ENCODE data around the gene DOCK10.

DOCK10 gene

GRCh38 chr2:225008935-225009334 lies 33.3 kb downstream of the DOCK10 start:
- Histone ChIP-seq H3K4me2 (ENCODE audit: low read length) (no peak overlapping the region), H3K9me3 (replicated peaks; ENCODE audit: low read length) (no peaks in the 10 kb centered on the region), H3K4me3 (ENCODE audit: low read length) (no peak overlapping the region), H3K9ac (ENCODE audit: low read depth, low read length) (no peak overlapping the region), H3K27me3 (ENCODE audit: control insufficient read depth, insufficient read depth, low read length) (no peaks in the 10 kb centered on the region), H3K36me3 (ENCODE audit: insufficient read depth, low read length) (no peaks in the 10 kb centered on the region), H3K4me1 (ENCODE audit: control insufficient read depth, insufficient read depth, low read length) (peaks cover 54% of the 10 kb centered on the region)

GRCh38 chr2:225008179-225008856 lies 34.0 kb downstream of the DOCK10 start:
- H3K27me3 ChIP-seq (ENCODE audit: control insufficient read depth, insufficient read depth, low read length), result no peaks in the 10 kb centered on the region
- no peak overlapping the region for H3K4me2 ChIP-seq (ENCODE audit: low read length)
- H3K36me3 ChIP-seq (ENCODE audit: insufficient read depth, low read length), result no peaks in the 10 kb centered on the region
- peaks cover 51% of the 10 kb centered on the region for H3K4me1 ChIP-seq (ENCODE audit: control insufficient read depth, insufficient read depth, low read length)
- no peak overlapping the region for H3K4me3 ChIP-seq (ENCODE audit: low read length)
- H3K9ac ChIP-seq (ENCODE audit: low read depth, low read length), result no peak overlapping the region
- no peaks in the 10 kb centered on the region for H3K9me3 ChIP-seq (replicated peaks; ENCODE audit: low read length)

- H3K9me3 ChIP-seq (replicated peaks; ENCODE audit: low read length), result no peaks in the 10 kb centered on the region
- no peaks in the 10 kb centered on the region for H3K27me3 ChIP-seq (ENCODE audit: control insufficient read depth, insufficient read depth, low read length)
- H3K4me2 ChIP-seq (ENCODE audit: low read length), result no peak overlapping the region
- peaks cover 46% of the 10 kb centered on the region for H3K4me1 ChIP-seq (ENCODE audit: control insufficient read depth, insufficient read depth, low read length)
- H3K36me3 ChIP-seq (ENCODE audit: insufficient read depth, low read length), result no peaks in the 10 kb centered on the region
- H3K4me3 ChIP-seq (ENCODE audit: low read length), result no peak overlapping the region
- H3K9ac ChIP-seq (ENCODE audit: low read depth, low read length), result no peak overlapping the region
Measured at GRCh38 chr2:225006730-225007129, 35.5 kb downstream of the DOCK10 start.

GRCh38 chr2:225004597-225004996 lies 37.7 kb downstream of the DOCK10 start:
- no peak overlapping the region for H3K4me3 ChIP-seq (ENCODE audit: low read length)
- H3K9me3 ChIP-seq (replicated peaks; ENCODE audit: low read length), result no peaks in the 10 kb centered on the region
- no peaks in the 10 kb centered on the region for H3K36me3 ChIP-seq (ENCODE audit: insufficient read depth, low read length)
- peaks cover 28% of the 10 kb centered on the region for H3K4me1 ChIP-seq (ENCODE audit: control insufficient read depth, insufficient read depth, low read length)
- H3K9ac ChIP-seq (ENCODE audit: low read depth, low read length), result no peak overlapping the region
- no peaks in the 10 kb centered on the region for H3K27me3 ChIP-seq (ENCODE audit: control insufficient read depth, insufficient read depth, low read length)
- H3K4me2 ChIP-seq (ENCODE audit: low read length), result no peak overlapping the region

- H3K4me3 ChIP-seq (ENCODE audit: low read length), result no peak overlapping the region
- H3K9ac ChIP-seq (ENCODE audit: low read depth, low read length), result no peak overlapping the region
- no peak overlapping the region for H3K4me2 ChIP-seq (ENCODE audit: low read length)
- H3K36me3 ChIP-seq (ENCODE audit: insufficient read depth, low read length), result no peaks in the 10 kb centered on the region
- H3K4me1 ChIP-seq (ENCODE audit: control insufficient read depth, insufficient read depth, low read length), result peaks cover 33% of the 10 kb centered on the region
- no peaks in the 10 kb centered on the region for H3K9me3 ChIP-seq (replicated peaks; ENCODE audit: low read length)
- no peaks in the 10 kb centered on the region for H3K27me3 ChIP-seq (ENCODE audit: control insufficient read depth, insufficient read depth, low read length)
Measured at GRCh38 chr2:225002656-225003045, 39.6 kb downstream of the DOCK10 start.

DNA sequence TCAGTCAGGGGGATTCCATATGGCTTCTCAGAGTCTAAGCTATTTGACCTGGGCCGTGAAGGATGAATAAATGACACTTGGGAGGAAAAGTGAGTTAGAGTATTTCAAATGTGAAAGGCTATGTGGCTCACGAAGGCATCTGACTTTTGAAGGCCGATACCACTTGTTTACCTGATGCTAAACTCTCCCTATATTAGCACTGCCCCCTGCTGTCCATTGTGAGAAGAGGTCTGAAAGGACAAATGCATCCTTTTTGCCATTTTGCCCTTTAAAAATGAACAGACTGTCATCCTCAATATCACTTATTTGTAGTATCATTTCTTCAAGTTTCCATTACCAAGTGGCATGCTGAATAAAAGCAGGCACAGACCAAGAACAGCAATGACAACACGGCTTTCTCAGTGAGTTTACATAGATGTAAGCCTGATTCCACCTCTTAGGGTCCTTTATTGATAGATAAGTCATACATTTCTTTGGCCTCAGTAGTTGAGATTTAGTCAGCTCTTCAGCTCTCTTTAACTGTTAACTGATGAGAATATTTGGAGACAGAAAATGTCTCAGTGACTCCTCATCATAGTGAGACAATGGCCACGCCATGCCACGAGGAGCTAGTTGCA lies 40.1 kb downstream of the DOCK10 start:
- Histone ChIP-seq H3K4me3 (ENCODE audit: low read length) (no peak overlapping the region), H3K9me3 (replicated peaks; ENCODE audit: low read length) (no peaks in the 10 kb centered on the region), H3K4me1 (ENCODE audit: control insufficient read depth, insufficient read depth, low read length) (peaks cover 36% of the 10 kb centered on the region), H3K36me3 (ENCODE audit: insufficient read depth, low read length) (no peaks in the 10 kb centered on the region), H3K4me2 (ENCODE audit: low read length) (no peak overlapping the region), H3K9ac (ENCODE audit: low read depth, low read length) (no peak overlapping the region), H3K27me3 (ENCODE audit: control insufficient read depth, insufficient read depth, low read length) (no peaks in the 10 kb centered on the region)

GRCh38 chr2:224999754-225000153 lies 42.5 kb downstream of the DOCK10 start:
- no peak overlapping the region for H3K4me3 ChIP-seq (ENCODE audit: low read length)
- H3K4me1 ChIP-seq (ENCODE audit: control insufficient read depth, insufficient read depth, low read length), result peaks cover 30% of the 10 kb centered on the region
- H3K9me3 ChIP-seq (replicated peaks; ENCODE audit: low read length), result no peaks in the 10 kb centered on the region
- no peak overlapping the region for H3K9ac ChIP-seq (ENCODE audit: low read depth, low read length)
- no peaks in the 10 kb centered on the region for H3K27me3 ChIP-seq (ENCODE audit: control insufficient read depth, insufficient read depth, low read length)
- H3K4me2 ChIP-seq (ENCODE audit: low read length), result no peak overlapping the region
- H3K36me3 ChIP-seq (ENCODE audit: insufficient read depth, low read length), result peaks cover 7% of the 10 kb centered on the region

DNA sequence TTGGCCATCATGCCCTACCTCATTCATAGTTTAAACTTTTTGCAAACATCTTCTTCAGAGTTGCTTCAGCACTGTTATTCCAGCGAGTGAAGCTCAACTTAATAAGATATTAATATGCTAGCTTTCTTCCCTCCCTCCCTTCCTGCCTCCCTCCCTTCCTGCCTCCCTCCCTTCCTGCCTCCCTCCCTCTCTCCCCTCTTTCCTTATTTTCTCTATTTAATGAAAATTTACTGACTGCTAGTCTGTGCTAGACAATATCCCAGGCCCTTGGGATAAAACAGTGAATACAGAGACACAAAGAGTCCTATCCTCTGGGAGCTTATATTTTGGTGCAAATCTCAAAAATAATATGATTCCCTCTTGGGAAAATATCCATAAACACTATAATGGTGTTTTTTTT lies 42.9 kb downstream of the DOCK10 start:
- H3K4me2 ChIP-seq (ENCODE audit: low read length), result no peak overlapping the region
- H3K36me3 ChIP-seq (ENCODE audit: insufficient read depth, low read length), result peaks cover 11% of the 10 kb centered on the region
- H3K4me3 ChIP-seq (ENCODE audit: low read length), result no peak overlapping the region
- H3K27me3 ChIP-seq (ENCODE audit: control insufficient read depth, insufficient read depth, low read length), result no peaks in the 10 kb centered on the region
- H3K9ac ChIP-seq (ENCODE audit: low read depth, low read length), result no peak overlapping the region
- no peaks in the 10 kb centered on the region for H3K9me3 ChIP-seq (replicated peaks; ENCODE audit: low read length)
- H3K4me1 ChIP-seq (ENCODE audit: control insufficient read depth, insufficient read depth, low read length), result peaks cover 26% of the 10 kb centered on the region

- peaks cover 23% of the 10 kb centered on the region for H3K4me1 ChIP-seq (ENCODE audit: control insufficient read depth, insufficient read depth, low read length)
- H3K4me3 ChIP-seq (ENCODE audit: low read length), result peak overlapping the region; percentile 13
- H3K9ac ChIP-seq (ENCODE audit: low read depth, low read length), result peak overlapping the region; percentile 54
- H3K36me3 ChIP-seq (ENCODE audit: insufficient read depth, low read length), result peaks cover 18% of the 10 kb centered on the region
- H3K27me3 ChIP-seq (ENCODE audit: control insufficient read depth, insufficient read depth, low read length), result no peaks in the 10 kb centered on the region
- H3K4me2 ChIP-seq (ENCODE audit: low read length), result peak overlapping the region; percentile 55
- no peaks in the 10 kb centered on the region for H3K9me3 ChIP-seq (replicated peaks; ENCODE audit: low read length)
Measured at GRCh38 chr2:224997802-224998201, 44.5 kb downstream of the DOCK10 start.

DNA sequence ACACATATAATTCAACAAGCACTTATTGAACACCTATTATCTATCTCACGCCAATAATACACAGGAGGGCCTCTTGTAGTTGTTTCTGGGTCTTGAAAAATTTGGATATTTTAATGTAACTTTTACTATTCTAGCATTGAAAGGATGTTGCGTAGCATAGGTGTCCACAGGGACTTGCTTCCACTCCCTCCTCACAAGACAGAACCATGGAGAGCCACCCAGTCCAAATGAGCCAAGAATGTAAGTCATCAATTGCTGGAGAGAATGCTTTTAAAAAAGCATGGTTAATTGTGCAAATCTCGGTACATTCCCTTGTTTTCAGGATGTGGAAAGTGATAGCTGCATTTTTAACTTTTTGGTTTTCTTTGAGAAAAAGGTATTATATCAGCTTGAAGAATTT lies 46.8 kb downstream of the DOCK10 start:
- Histone ChIP-seq H3K27me3 (ENCODE audit: control insufficient read depth, insufficient read depth, low read length) (no peaks in the 10 kb centered on the region), H3K9ac (ENCODE audit: low read depth, low read length) (no peak overlapping the region), H3K36me3 (ENCODE audit: insufficient read depth, low read length) (peaks cover 18% of the 10 kb centered on the region), H3K4me3 (ENCODE audit: low read length) (no peak overlapping the region), H3K9me3 (replicated peaks; ENCODE audit: low read length) (no peaks in the 10 kb centered on the region), H3K4me1 (ENCODE audit: control insufficient read depth, insufficient read depth, low read length) (peaks cover 34% of the 10 kb centered on the region), H3K4me2 (ENCODE audit: low read length) (no peak overlapping the region)

DNA sequence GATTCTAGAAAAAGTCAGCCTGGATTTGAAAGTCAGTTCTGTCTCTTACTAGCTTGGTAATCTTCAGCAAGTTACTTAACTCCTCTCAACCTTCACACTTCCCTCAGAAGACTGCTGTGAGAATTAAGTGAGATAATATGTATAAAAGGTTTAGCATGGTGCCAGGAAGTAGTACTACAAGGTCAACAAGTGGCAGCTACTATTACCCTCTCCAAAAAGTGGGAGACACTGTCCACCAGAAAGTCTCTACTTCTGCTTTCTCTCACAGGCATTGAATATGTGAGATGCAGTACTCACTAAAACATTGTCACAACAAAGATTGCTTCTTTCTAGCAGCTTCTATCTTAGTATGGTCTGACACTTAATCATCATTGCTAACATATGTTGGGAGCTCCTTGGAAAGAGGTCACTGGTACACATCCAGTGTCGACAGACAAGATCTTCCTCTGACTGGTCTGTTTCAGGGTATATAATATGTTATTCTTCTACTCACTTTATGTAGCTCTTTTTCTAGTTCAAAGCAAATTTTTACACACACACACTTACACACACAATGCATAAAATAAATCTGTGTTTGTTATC lies 47.9 kb downstream of the DOCK10 start:
- Histone ChIP-seq H3K9me3 (replicated peaks; ENCODE audit: low read length) (no peaks in the 10 kb centered on the region), H3K4me3 (ENCODE audit: low read length) (no peak overlapping the region), H3K4me1 (ENCODE audit: control insufficient read depth, insufficient read depth, low read length) (peaks cover 34% of the 10 kb centered on the region), H3K27me3 (ENCODE audit: control insufficient read depth, insufficient read depth, low read length) (no peaks in the 10 kb centered on the region), H3K4me2 (ENCODE audit: low read length) (no peak overlapping the region), H3K9ac (ENCODE audit: low read depth, low read length) (no peak overlapping the region), H3K36me3 (ENCODE audit: insufficient read depth, low read length) (peaks cover 18% of the 10 kb centered on the region)

DNA sequence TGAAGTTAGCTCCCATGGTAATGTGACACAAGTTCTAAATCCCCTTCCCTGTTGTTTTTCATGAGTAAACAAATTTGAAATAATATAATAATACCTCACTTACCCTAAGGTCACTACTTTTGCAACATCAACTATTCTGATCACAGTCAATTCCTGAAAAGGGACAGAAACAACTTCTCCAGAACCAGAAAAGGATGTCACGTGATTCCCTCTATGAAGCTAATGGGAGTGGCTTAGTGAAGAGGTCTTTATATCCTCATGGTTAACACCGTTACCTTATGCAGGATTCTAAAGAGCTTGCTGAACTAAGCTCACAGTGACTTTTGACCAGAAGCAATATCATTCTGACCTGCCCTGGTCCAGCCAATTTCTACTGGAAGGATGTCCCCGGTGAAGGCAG lies 51.6 kb downstream of the DOCK10 start:
- Histone ChIP-seq H3K4me1 (ENCODE audit: control insufficient read depth, insufficient read depth, low read length) (peaks cover 24% of the 10 kb centered on the region), H3K9ac (ENCODE audit: low read depth, low read length) (no peak overlapping the region), H3K4me2 (ENCODE audit: low read length) (no peak overlapping the region)

More for the DNA sequence above, 51.6 kb downstream of the DOCK10 start:
- Histone ChIP-seq H3K36me3 (ENCODE audit: insufficient read depth, low read length) (peaks cover 28% of the 10 kb centered on the region), H3K4me3 (ENCODE audit: low read length) (no peak overlapping the region), H3K9me3 (replicated peaks; ENCODE audit: low read length) (no peaks in the 10 kb centered on the region), H3K27me3 (ENCODE audit: control insufficient read depth, insufficient read depth, low read length) (no peaks in the 10 kb centered on the region)

Measured in skeletal muscle satellite cell (primary cell).